ENCODE measurements around the gene KCNAB1.

Gene KCNAB1

GRCh38 chr3:156443079-156443478, 322.7 kb downstream of the KCNAB1 start:
- in situ Hi-C loops (cut with HindIII; ENCODE audit: low sequenced_read_pairs), result no loop called here

- in situ Hi-C loops (cut with HindIII; ENCODE audit: low sequenced_read_pairs), result no loop called here
These were observed 325.0 kb downstream of the KCNAB1 start for GRCh38 chr3:156445117-156446090.

GRCh38 chr3:156448300-156448699, 327.9 kb downstream of the KCNAB1 start:
- in situ Hi-C loops (cut with HindIII; ENCODE audit: low sequenced_read_pairs), result no loop called here

- in situ Hi-C loops (cut with HindIII; ENCODE audit: low sequenced_read_pairs), result no loop called here
These were observed 329.6 kb downstream of the KCNAB1 start for GRCh38 chr3:156449710-156450574.

- in situ Hi-C loops (cut with HindIII; ENCODE audit: low sequenced_read_pairs), result no loop called here
These were observed 335.5 kb downstream of the KCNAB1 start for GRCh38 chr3:156455839-156456238.

- in situ Hi-C loops (cut with HindIII; ENCODE audit: low sequenced_read_pairs), result no loop called here
These were observed 336.4 kb downstream of the KCNAB1 start for GRCh38 chr3:156456771-156457224.

- in situ Hi-C loops (cut with HindIII; ENCODE audit: low sequenced_read_pairs), result no loop called here
These were observed 339.1 kb downstream of the KCNAB1 start for GRCh38 chr3:156459434-156459833.

- in situ Hi-C loops (cut with HindIII; ENCODE audit: low sequenced_read_pairs), result no loop called here
These were observed 339.8 kb downstream of the KCNAB1 start for GRCh38 chr3:156460206-156460611.

GRCh38 chr3:156461889-156462288, 341.5 kb downstream of the KCNAB1 start:
- in situ Hi-C loops (cut with HindIII; ENCODE audit: low sequenced_read_pairs), result no loop called here

- in situ Hi-C loops (cut with HindIII; ENCODE audit: low sequenced_read_pairs), result no loop called here
These were observed 342.7 kb downstream of the KCNAB1 start for GRCh38 chr3:156463123-156463522.

GRCh38 chr3:156465194-156465593, 344.8 kb downstream of the KCNAB1 start:
- in situ Hi-C loops (cut with HindIII; ENCODE audit: low sequenced_read_pairs), result no loop called here

GRCh38 chr3:156469456-156469855, 349.1 kb downstream of the KCNAB1 start:
- in situ Hi-C loops (cut with HindIII; ENCODE audit: low sequenced_read_pairs), result no loop called here

GRCh38 chr3:156471431-156471830, 351.1 kb downstream of the KCNAB1 start:
- in situ Hi-C loops (cut with HindIII; ENCODE audit: low sequenced_read_pairs), result no loop called here

- in situ Hi-C loops (cut with HindIII; ENCODE audit: low sequenced_read_pairs), result no loop called here
These were observed 351.8 kb downstream of the KCNAB1 start for GRCh38 chr3:156472150-156472549.

GRCh38 chr3:156472684-156473083, 352.3 kb downstream of the KCNAB1 start:
- in situ Hi-C loops (cut with HindIII; ENCODE audit: low sequenced_read_pairs), result no loop called here

- in situ Hi-C loops (cut with HindIII; ENCODE audit: low sequenced_read_pairs), result no loop called here
These were observed 353.0 kb downstream of the KCNAB1 start for GRCh38 chr3:156473341-156473740.

GRCh38 chr3:156474560-156475389, 354.4 kb downstream of the KCNAB1 start:
- in situ Hi-C loops (cut with HindIII; ENCODE audit: low sequenced_read_pairs), result no loop called here

- in situ Hi-C loops (cut with HindIII; ENCODE audit: low sequenced_read_pairs), result no loop called here
These were observed 356.9 kb downstream of the KCNAB1 start for GRCh38 chr3:156477323-156477722.

- in situ Hi-C loops (cut with HindIII; ENCODE audit: low sequenced_read_pairs), result no loop called here
These were observed 358.5 kb downstream of the KCNAB1 start for GRCh38 chr3:156478891-156479290.

- in situ Hi-C loops (cut with HindIII; ENCODE audit: low sequenced_read_pairs), result no loop called here
These were observed 359.2 kb downstream of the KCNAB1 start for GRCh38 chr3:156479604-156480003.

GRCh38 chr3:156480949-156481348, 360.6 kb downstream of the KCNAB1 start:
- in situ Hi-C loops (cut with HindIII; ENCODE audit: low sequenced_read_pairs), result no loop called here
